A549 (cell line): ENCODE measurements around the gene UBE2H. TPM values are rescaled to one million over a fixed set of nuclear protein-coding genes. Genes with fewer than 3 reads are reported as not detected.
"Not testable (repeated sequence)": the region's sequence is repeated elsewhere in the genome, so short reads cannot be mapped to it uniquely, and the experiment has no call there.

Experiments used
- ATAC-seq, 2 experiments: fragments of 200-7000 bp in 1 of 2; fragments of >200 bp in 1 of 2; cut with Nextera tagmentation in 1 of 2; cut with Tn5 transposase in 1 of 2; 3 replicates each; pipeline versions ENCODE4 v1.8.0 to v1.9.1; 2018 to 2020; ENCODE audit warnings: mild to moderate bottlenecking in 1 of 2, moderate library complexity in 1 of 2
- CTCF ChIA-PET: fragments of 300-600 bp; sonication (Branson Sonifier 250); formaldehyde crosslinking; extraction: SDS; loops from one replicate; lab custom pipeline; 2021; ENCODE audit warnings: antibody characterized with exemption, inconsistent platforms; lab: Yijun Ruan, JAX
- POLR2A ChIA-PET: fragments of 350-600 bp; formaldehyde crosslinking; extraction: SDS; loops from one replicate; lab custom pipeline; 2021; ENCODE audit warnings: antibody characterized with exemption, inconsistent platforms; lab: Yijun Ruan, JAX
- DNase-seq, 2 experiments: peaks; one replicate each; pipeline versions ENCODE4 v3.0.0 to v3.0.0-alpha.2; 2011 to 2016; ENCODE audit warnings: low read depth in 1 of 2, low spot score in 1 of 2
- FAIRE-seq: peaks from 2 replicates; lab custom pipeline; 2011; peaks lifted over from hg19 to GRCh38; lab: Jason Lieb, UNC
- H3K27ac ChIP-seq, 2 experiments: fragments of >200 bp; sonication (Bioruptor Twin); formaldehyde crosslinking; 3 replicates each; pipeline ENCODE4 v1.5.1; 2016 to 2017
- H3K4me1 ChIP-seq: fragments of >200 bp; sonication (Bioruptor Twin); formaldehyde crosslinking; 3 replicates; pipeline ENCODE4 v1.6.1; 2016
- H3K4me2 ChIP-seq: fragments of >200 bp; sonication (Bioruptor Twin); formaldehyde crosslinking; 3 replicates; pipeline ENCODE4 v1.6.1; 2016
- H3K4me3 ChIP-seq: fragments of >200 bp; sonication (Bioruptor Twin); formaldehyde crosslinking; 3 replicates; pipeline ENCODE4 v1.5.1; 2016
- H3K9me3 ChIP-seq: fragments of >200 bp; sonication (Bioruptor Twin); formaldehyde crosslinking; 3 replicates; pipeline ENCODE4 v1.6.1; 2016
- BHLHE40 ChIP-seq: IDR thresholded peaks from 2 replicates; pipeline ENCODE4 v1.6.1; 2012; ENCODE audit warnings: low read depth, low read length, inconsistent platforms
- CBX2 ChIP-seq: fragments of 200-600 bp; sonication (generic); IDR thresholded peaks from 2 replicates; pipeline ENCODE4 v1.6.1; 2016; ENCODE audit warnings: low read depth, mild to moderate bottlenecking, borderline replicate concordance
- CEBPB ChIP-seq, 2 experiments: fragments of >200 bp in 1 of 2; sonication (Bioruptor Twin) in 1 of 2; formaldehyde crosslinking in 1 of 2; IDR thresholded peaks; 2 replicates each; pipeline ENCODE4 v1.6.1; 2012 to 2016
- E2F6 ChIP-seq: IDR thresholded peaks from 2 replicates; pipeline ENCODE4 v1.6.1; 2012; ENCODE audit warnings: low read depth, borderline replicate concordance
- EHMT2 ChIP-seq: fragments of 200-600 bp; sonication (generic); IDR thresholded peaks from 2 replicates; pipeline ENCODE4 v1.6.1; 2016; ENCODE audit warnings: antibody characterized with exemption, low read depth, mild to moderate bottlenecking, moderate library complexity
- FOSL2 ChIP-seq, 2 experiments: fragments of 450-650 bp in 1 of 2; fragments of >200 bp in 1 of 2; sonication (Bioruptor Twin) in 1 of 2; formaldehyde crosslinking; IDR thresholded peaks; 2 replicates each; pipeline versions ENCODE4 v1.5.0 to v1.6.1; 2016 to 2020; ENCODE audit warnings: mild to moderate bottlenecking in 1 of 2, moderate library complexity in 1 of 2
- HOXA7 ChIP-seq: fragments of 250-450 bp; sonication (Bioruptor Pico); IDR thresholded peaks from 2 replicates; pipeline ENCODE4 v1.5.0; 2020; ENCODE audit warnings: mild to moderate bottlenecking, moderate library complexity
- KDM1A ChIP-seq: fragments of 200-600 bp; sonication (generic); IDR thresholded peaks from 2 replicates; pipeline ENCODE4 v1.6.1; 2016; ENCODE audit warnings: low read depth, mild to moderate bottlenecking
- NPAS2 ChIP-seq: fragments of 250-450 bp; sonication (Bioruptor Pico); IDR thresholded peaks from 2 replicates; pipeline ENCODE4 v1.8.0; 2022; ENCODE audit warnings: mild to moderate bottlenecking, moderate library complexity, borderline replicate concordance
- NR3C1 ChIP-seq: fragments of >200 bp; sonication (Bioruptor Twin); formaldehyde crosslinking; IDR thresholded peaks from 3 replicates; pipeline ENCODE4 v1.6.1; 2017
- PBX3 ChIP-seq: IDR thresholded peaks from 2 replicates; pipeline ENCODE4 v1.6.1; 2012
- RAD21 ChIP-seq, 2 experiments: fragments of >200 bp in 1 of 2; sonication (Bioruptor Twin) in 1 of 2; formaldehyde crosslinking in 1 of 2; IDR thresholded peaks in 1 of 2; conservative IDR thresholded peaks in 1 of 2; 2 replicates in 1 of 2; 3 replicates in 1 of 2; pipeline ENCODE4 v1.6.1; 2012 to 2018; ENCODE audit warnings: inconsistent platforms in 1 of 2
- TFCP2L1 ChIP-seq: fragments of 250-450 bp; sonication (Bioruptor Pico); IDR thresholded peaks from 2 replicates; pipeline ENCODE4 v1.5.0; 2021; ENCODE audit warnings: mild to moderate bottlenecking
- ZNF302 ChIP-seq: fragments of 250-450 bp; sonication (Bioruptor Pico); IDR thresholded peaks from 2 replicates; pipeline ENCODE4 v1.9.0; 2021; ENCODE audit warnings: inconsistent platforms, mild to moderate bottlenecking, moderate library complexity
- WGBS: methylation state at CpG from one replicate; pipeline ENCODE4 v1.1.6; 2017; ENCODE audit errors: missing lambda C conversion rate; 5-methylcytosine and 5-hydroxymethylcytosine counted together
- polyA plus RNA-seq, 4 experiments: library from polyadenylated mRNA; depleted of rRNA in 3 of 4; stranded (reverse); fragments of >200 nt; fragmentation: RNase III in 1 of 4; extraction: RNeasy Plus Mini Kit Qiagen cat#74134 plus additional on column Dnase treatment in 1 of 4; gene quantifications; 2 replicates in 3 of 4; 3 replicates in 1 of 4; pipeline ENCODE4 v1.2.3, GENCODE V29; 2011 to 2017

UBE2H gene
- polyA plus RNA-seq, 2 of the 4 experiments (the other 2 are of a cell fraction): 73.5 to 99.2 TPM

GRCh38 chr7:129969881-129970446 lies 17.2 kb upstream of the UBE2H start (continued):
- TF ChIP-seq E2F6: no peak; the same call in 1 of the 2 replicates
- TF ChIP-seq RAD21 (conservative IDR thresholded peaks at IDR 0.05 in 1 of 2, IDR thresholded peaks at IDR 0.05 in 1 of 2): no peak
- no peak for TF ChIP-seq TFCP2L1 (CRISPR knock-in tag)

GRCh38 chr7:129968592-129969383 lies 16.0 kb upstream of the UBE2H start:
- no peak for FAIRE-seq
- DNase-seq: no peak
- CTCF ChIA-PET: interaction anchor here (0.7 to 1.5 kb wide), 5 partner anchors 11 to 188 kb away, joined by 3 to 5 read pairs (median 3); no protein-coding TSS in a partner anchor
- peaks cover 24% of the 10 kb centered on the region for H3K4me1 ChIP-seq
- no peak for TF ChIP-seq NR3C1
- no peak for TF ChIP-seq KDM1A
- TF ChIP-seq BHLHE40: no peak
- TF ChIP-seq CBX2: no peak
- TF ChIP-seq E2F6: no peak
- no peak for TF ChIP-seq NPAS2 (CRISPR knock-in tag)
- no peak for TF ChIP-seq ZNF302 (CRISPR knock-in tag)
- no peak for TF ChIP-seq PBX3
- TF ChIP-seq RAD21 (conservative IDR thresholded peaks at IDR 0.05 in 1 of 2, IDR thresholded peaks at IDR 0.05 in 1 of 2): no peak
- TF ChIP-seq, all 56 proteins: peak for 0
- H3K4me2 ChIP-seq: peak overlapping the region; percentile 70; the same call in 2 of the 3 replicates
- H3K9me3 ChIP-seq: no peaks in the 10 kb centered on the region
- 87% methylated on average over 11 of the region's 11 CpGs for WGBS
- no peak overlapping the region for H3K4me3 ChIP-seq
- ATAC-seq: no peak
- POLR2A ChIA-PET: no interaction called here
- peak overlapping the region; percentile 77 to 84 for H3K27ac ChIP-seq

DNA sequence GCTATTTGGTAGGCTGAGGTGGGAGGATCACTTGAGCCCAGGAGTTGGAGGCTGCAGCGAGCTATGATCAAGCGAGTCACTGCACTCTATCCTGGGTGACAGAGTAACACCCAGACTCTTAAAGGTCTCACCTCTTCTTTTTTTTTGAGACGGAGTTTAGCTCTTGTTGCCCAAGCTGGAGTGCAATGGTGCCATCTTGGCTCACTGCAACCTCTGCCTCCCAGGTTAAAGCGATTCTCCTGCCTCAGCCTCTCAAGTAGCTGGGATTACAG lies 7.4 kb upstream of the UBE2H start:
- H3K4me3 ChIP-seq, DNase-seq, H3K4me2 ChIP-seq, POLR2A ChIA-PET, H3K9me3 ChIP-seq, FAIRE-seq, ATAC-seq: not testable (repeated sequence)
- peak overlapping the region; percentile 87 to 88 for H3K27ac ChIP-seq
- 85% methylated on average over 4 of the region's 4 CpGs for WGBS
- CTCF ChIA-PET: interaction anchor here (0.7 to 3.3 kb wide), 3 partner anchors 12 to 130 kb away, joined by 4 to 35 read pairs (median 11); no protein-coding TSS in a partner anchor
- peaks cover 34% of the 10 kb centered on the region for H3K4me1 ChIP-seq

DNA sequence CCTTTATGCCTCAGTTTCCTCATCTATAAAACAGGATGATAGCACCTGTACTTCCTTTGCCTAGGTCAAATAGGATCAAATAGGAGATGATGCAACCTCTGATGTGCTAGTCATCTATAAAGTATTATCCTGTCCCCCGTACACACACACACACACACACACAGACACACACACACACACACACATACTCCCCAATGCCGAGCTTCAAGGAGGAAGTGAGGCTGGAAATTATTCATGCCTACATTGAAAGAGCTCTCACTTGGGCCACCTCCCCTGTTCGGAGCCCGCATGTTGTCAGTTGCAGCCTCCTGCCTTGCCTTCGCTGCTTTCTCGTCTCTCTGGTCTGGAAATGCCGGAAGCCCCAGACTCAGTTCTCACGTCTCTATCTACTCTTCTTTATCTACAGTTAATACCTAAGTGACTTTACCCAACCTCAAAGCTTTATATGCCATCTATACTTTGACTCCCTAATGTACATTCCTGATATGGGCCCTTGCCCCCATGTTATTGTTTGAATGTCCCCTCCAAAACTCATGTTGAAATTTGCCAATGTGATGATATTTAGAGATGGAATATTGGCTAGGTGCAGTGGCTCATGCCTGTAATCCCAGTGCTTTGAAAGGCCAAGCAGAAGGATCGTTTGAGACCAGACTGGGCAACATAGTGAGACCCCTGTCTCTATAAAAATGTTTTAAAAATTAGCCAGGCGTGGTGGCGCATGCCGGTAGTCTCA lies 6.9 kb upstream of the UBE2H start:
- ATAC-seq: 0 out of 6 replicates have a peak, but pooled peaks of 1 of the 2 experiments have one; percentile 10
- ChIA-PET CTCF (interaction anchor here (0.6 to 3.3 kb wide), 7 partner anchors 11 to 296 kb away, joined by 3 to 35 read pairs (median 4); no protein-coding TSS in a partner anchor), POLR2A (interaction anchor here (0.6 to 2.0 kb wide), 4 partner anchors 10 to 348 kb away, joined by 3 to 15 read pairs (median 9); no protein-coding TSS in a partner anchor)
- 84% methylated on average over 12 of the region's 12 CpGs for WGBS
- DNase-seq: peak in 1 of 2 experiments; percentile 59
- FAIRE-seq: no peak
- Histone ChIP-seq H3K4me3 (no peak overlapping the region), H3K4me1 (peaks cover 34% of the 10 kb centered on the region), H3K9me3 (no peaks in the 10 kb centered on the region), H3K4me2 (peak overlapping the region; percentile 71), H3K27ac (peak overlapping the region; percentile 87 to 88)
- TF ChIP-seq HOXA7 (CRISPR knock-in tag) (no peak), CEBPB (IDR thresholded peaks at IDR 0.05) (peak in 1 of 2 experiments; percentile 41; a peak in 1 of 4 replicates), FOSL2 (IDR thresholded peaks at IDR 0.05) (no peak), FOSL2 (CRISPR knock-in tag; IDR thresholded peaks at IDR 0.05) (0 out of 2 replicates have a peak, but pooled peaks have one; percentile 15), EHMT2 (no peak)
